Measurements from ENCODE around the gene DRICH1.
"Not testable (repeated sequence)": the region's sequence is repeated elsewhere in the genome, so short reads cannot be mapped to it uniquely, and the experiment has no call there.

The DRICH1 gene

GRCh38 chr22:23677701-23677995 is 45.5 kb upstream of the DRICH1 start:
- no peak overlapping the region for H3K27ac ChIP-seq (ENCODE audit: low read depth, low read length)
- no peaks in the 10 kb centered on the region for H3K36me3 ChIP-seq (ENCODE audit: low read length)
- H3K9ac ChIP-seq (ENCODE audit: low read length): no peak overlapping the region
- no peaks in the 10 kb centered on the region for H3F3A ChIP-seq (ENCODE audit: insufficient read depth)
- H3K4me3 ChIP-seq (ENCODE audit: insufficient read depth, low read length, poor library complexity, severe bottlenecking): no peak overlapping the region
- no peaks in the 10 kb centered on the region for H3K79me2 ChIP-seq (ENCODE audit: insufficient read depth, low read length)
- no peaks in the 10 kb centered on the region for H4K20me1 ChIP-seq (ENCODE audit: low read depth, low read length)
- no peaks in the 10 kb centered on the region for H3K9me3 ChIP-seq (ENCODE audit: insufficient read depth, low read length)
- TF ChIP-seq CTCF (IDR thresholded peaks at IDR 0.05; ENCODE audit: insufficient read depth, low read length, poor library complexity, severe bottlenecking) (no peak), EZH2phosphoT487 (conservative IDR thresholded peaks at IDR 0.05; ENCODE audit: low read length) (no peak)
- H3K4me2 ChIP-seq (ENCODE audit: low read depth, low read length, poor library complexity, severe bottlenecking): no peak overlapping the region
- no peak overlapping the region for H2AFZ ChIP-seq (ENCODE audit: low read depth, low read length, severe bottlenecking)
- H3K27me3 ChIP-seq (ENCODE audit: low read length): no peaks in the 10 kb centered on the region
- no peaks in the 10 kb centered on the region for H3K9me2 ChIP-seq (replicated peaks; ENCODE audit: insufficient read depth, low read length)

GRCh38 chr22:23676841-23677700 is 45.0 kb upstream of the DRICH1 start:
- not testable (repeated sequence) for H3K79me2 ChIP-seq (ENCODE audit: insufficient read depth, low read length); H3F3A ChIP-seq (ENCODE audit: insufficient read depth); H2AFZ ChIP-seq (ENCODE audit: low read depth, low read length, severe bottlenecking); H4K20me1 ChIP-seq (ENCODE audit: low read depth, low read length); H3K27me3 ChIP-seq (ENCODE audit: low read length); H3K4me3 ChIP-seq (ENCODE audit: insufficient read depth, low read length, poor library complexity, severe bottlenecking); H3K9me2 ChIP-seq (replicated peaks; ENCODE audit: insufficient read depth, low read length); H3K9me3 ChIP-seq (ENCODE audit: insufficient read depth, low read length); H3K9ac ChIP-seq (ENCODE audit: low read length); H3K27ac ChIP-seq (ENCODE audit: low read depth, low read length); H3K36me3 ChIP-seq (ENCODE audit: low read length); H3K4me2 ChIP-seq (ENCODE audit: low read depth, low read length, poor library complexity, severe bottlenecking)

DNA sequence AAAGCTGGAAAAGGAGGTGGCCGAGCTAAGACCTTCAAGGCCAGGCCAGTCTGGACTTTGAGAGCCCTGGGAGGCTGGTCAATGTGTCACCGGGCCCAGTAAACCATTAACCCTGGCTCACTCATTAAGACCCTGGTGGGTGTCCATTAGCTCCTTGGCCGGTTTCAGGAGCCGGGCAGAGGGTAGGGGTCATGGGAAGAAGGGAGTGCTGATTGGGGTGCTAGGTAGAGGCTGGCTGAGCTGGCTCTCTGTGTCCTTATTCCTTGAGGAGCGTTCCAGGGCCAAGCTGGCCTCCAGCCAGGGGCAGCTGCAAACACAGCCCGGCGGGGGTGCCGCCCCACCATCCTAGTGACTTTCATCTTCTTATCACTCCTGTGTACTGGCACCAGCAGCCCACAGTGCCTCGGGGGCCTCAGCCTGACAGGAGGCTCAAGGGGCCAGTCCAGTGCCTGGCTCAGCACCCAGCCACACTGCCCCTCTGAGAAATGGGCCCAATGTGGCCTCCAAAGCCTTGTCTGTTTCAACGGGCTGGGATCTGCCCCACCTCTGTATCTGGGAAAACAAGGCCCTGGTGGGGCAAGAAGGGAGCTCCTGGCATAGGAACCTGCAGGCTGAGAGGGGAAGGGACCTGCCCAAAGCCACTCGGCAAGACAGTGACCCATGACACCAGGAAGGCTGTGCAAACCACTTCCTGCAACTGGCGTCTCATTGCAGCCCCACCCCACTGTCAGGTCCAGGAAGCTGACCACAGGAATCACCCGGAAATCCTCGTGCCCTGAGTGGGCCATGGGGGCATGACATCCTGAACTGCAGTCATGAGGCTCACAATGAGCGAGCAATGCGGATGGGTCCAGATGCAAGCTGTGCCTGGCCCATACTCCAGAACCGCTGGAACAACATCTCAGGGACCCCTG is 43.6 kb upstream of the DRICH1 start:
- Histone ChIP-seq H3K27ac (ENCODE audit: low read depth, low read length) (no peak overlapping the region), H3K27me3 (ENCODE audit: low read length) (no peaks in the 10 kb centered on the region)
- no peak for TF ChIP-seq EZH2phosphoT487 (conservative IDR thresholded peaks at IDR 0.05; ENCODE audit: low read length)
- no peak for TF ChIP-seq CTCF (IDR thresholded peaks at IDR 0.05; ENCODE audit: insufficient read depth, low read length, poor library complexity, severe bottlenecking)

DNA sequence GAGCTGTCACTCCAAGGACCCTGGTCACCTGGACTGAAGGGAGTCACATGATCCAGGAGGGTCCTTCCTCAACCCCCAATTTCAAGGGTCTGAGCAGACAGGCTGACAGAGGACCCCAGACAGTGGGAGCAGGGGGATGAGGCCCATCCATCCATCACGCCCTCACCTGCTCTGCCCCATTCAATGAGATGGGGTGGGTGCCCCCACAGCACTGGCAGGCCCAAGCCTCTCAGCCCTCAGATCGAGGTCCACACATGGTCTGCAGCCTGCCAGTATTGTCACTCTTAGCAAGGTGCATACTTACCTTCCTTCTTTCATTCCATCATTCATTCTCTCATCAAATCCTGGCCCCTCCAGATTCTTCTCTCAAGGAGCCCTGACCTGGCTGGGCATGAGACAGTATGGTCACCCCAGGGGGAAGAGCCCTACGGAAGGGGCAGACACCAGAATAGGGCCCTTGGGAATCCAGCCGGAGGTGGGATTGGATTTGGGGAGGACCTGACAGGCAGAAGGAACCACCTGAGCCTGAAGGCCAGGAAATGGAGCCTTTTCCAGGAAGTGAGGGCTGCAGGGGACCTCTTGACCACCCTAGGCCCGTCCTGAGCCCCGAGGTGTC is 42.9 kb upstream of the DRICH1 start:
- not testable (repeated sequence) for H2AFZ ChIP-seq (ENCODE audit: low read depth, low read length, severe bottlenecking); H3K9me2 ChIP-seq (replicated peaks; ENCODE audit: insufficient read depth, low read length); H3K79me2 ChIP-seq (ENCODE audit: insufficient read depth, low read length); H3K9ac ChIP-seq (ENCODE audit: low read length); H3K36me3 ChIP-seq (ENCODE audit: low read length); H3K4me2 ChIP-seq (ENCODE audit: low read depth, low read length, poor library complexity, severe bottlenecking); H3K27ac ChIP-seq (ENCODE audit: low read depth, low read length); H3K4me3 ChIP-seq (ENCODE audit: insufficient read depth, low read length, poor library complexity, severe bottlenecking); H4K20me1 ChIP-seq (ENCODE audit: low read depth, low read length); H3K9me3 ChIP-seq (ENCODE audit: insufficient read depth, low read length); H3F3A ChIP-seq (ENCODE audit: insufficient read depth); H3K27me3 ChIP-seq (ENCODE audit: low read length)

More for the DNA sequence above, 43.6 kb upstream of the DRICH1 start:
- Histone ChIP-seq H3K4me2 (ENCODE audit: low read depth, low read length, poor library complexity, severe bottlenecking) (no peak overlapping the region), H3K4me3 (ENCODE audit: insufficient read depth, low read length, poor library complexity, severe bottlenecking) (no peak overlapping the region), H3K9ac (ENCODE audit: low read length) (no peak overlapping the region), H4K20me1 (ENCODE audit: low read depth, low read length) (no peaks in the 10 kb centered on the region), H2AFZ (ENCODE audit: low read depth, low read length, severe bottlenecking) (no peak overlapping the region), H3K9me2 (replicated peaks; ENCODE audit: insufficient read depth, low read length) (no peaks in the 10 kb centered on the region), H3K9me3 (ENCODE audit: insufficient read depth, low read length) (no peaks in the 10 kb centered on the region), H3F3A (ENCODE audit: insufficient read depth) (no peaks in the 10 kb centered on the region), H3K79me2 (ENCODE audit: insufficient read depth, low read length) (no peaks in the 10 kb centered on the region), H3K36me3 (ENCODE audit: low read length) (no peaks in the 10 kb centered on the region)
